HEK293T (cell line): ENCODE measurements around the gene AARS2.

Experiments used
- CTCF ChIA-PET: fragments of 350-600 bp; formaldehyde crosslinking; extraction: SDS; loops from one replicate; lab custom pipeline; 2021; ENCODE audit warnings: antibody characterized with exemption, inconsistent platforms; lab: Yijun Ruan, JAX
- POLR2A ChIA-PET: fragments of 350-600 bp; formaldehyde crosslinking; extraction: SDS; loops from one replicate; lab custom pipeline; 2020; ENCODE audit warnings: antibody characterized with exemption, inconsistent platforms; lab: Yijun Ruan, JAX
- DNase-seq: peaks from one replicate; pipeline ENCODE4 v3.0.0; 2012; ENCODE audit warnings: mixed read lengths; ENCODE audit errors: extremely low spot score
- ARNT ChIP-seq: fragments of 450-650 bp; IDR thresholded peaks from 2 replicates; pipeline ENCODE4 v1.6.1; 2017; ENCODE audit warnings: mild to moderate bottlenecking
- BHLHE40 ChIP-seq: fragments of 450-650 bp; IDR thresholded peaks from 2 replicates; pipeline ENCODE4 v1.6.1; 2016; ENCODE audit warnings: mild to moderate bottlenecking, moderate library complexity, borderline replicate concordance
- CTBP1 ChIP-seq: fragments of 450-650 bp; IDR thresholded peaks from 2 replicates; pipeline ENCODE4 v1.6.1; 2016; ENCODE audit warnings: borderline replicate concordance
- ELF4 ChIP-seq: fragments of 450-650 bp; IDR thresholded peaks from 2 replicates; pipeline ENCODE4 v1.6.1; 2017; ENCODE audit warnings: antibody characterized with exemption
- FOXA1 ChIP-seq: fragments of 450-650 bp; IDR thresholded peaks from 2 replicates; pipeline ENCODE4 v1.6.1; 2016; ENCODE audit warnings: mild to moderate bottlenecking
- FOXK2 ChIP-seq: fragments of 450-650 bp; IDR thresholded peaks from 2 replicates; pipeline ENCODE4 v1.6.1; 2016; ENCODE audit warnings: mild to moderate bottlenecking
- FOXM1 ChIP-seq: fragments of 450-650 bp; IDR thresholded peaks from 2 replicates; pipeline ENCODE4 v1.6.1; 2017; ENCODE audit warnings: mild to moderate bottlenecking, borderline replicate concordance
- HDGF ChIP-seq: fragments of 450-650 bp; IDR thresholded peaks from 2 replicates; pipeline ENCODE4 v1.6.1; 2017; ENCODE audit warnings: antibody characterized with exemption, borderline replicate concordance
- L3MBTL2 ChIP-seq: fragments of 450-650 bp; conservative IDR thresholded peaks from 2 replicates; pipeline ENCODE4 v1.6.1; 2016; ENCODE audit warnings: mild to moderate bottlenecking
- LEF1 ChIP-seq: fragments of 450-650 bp; IDR thresholded peaks from 2 replicates; pipeline ENCODE4 v1.6.1; 2017; ENCODE audit warnings: mild to moderate bottlenecking, borderline replicate concordance
- NFRKB ChIP-seq: fragments of 450-650 bp; IDR thresholded peaks from 2 replicates; pipeline ENCODE4 v1.6.1; 2016; ENCODE audit warnings: mild to moderate bottlenecking, moderate library complexity
- PKNOX1 ChIP-seq: fragments of 450-650 bp; IDR thresholded peaks from 2 replicates; pipeline ENCODE4 v1.6.1; 2016
- SP1 ChIP-seq: fragments of 450-650 bp; IDR thresholded peaks from 2 replicates; pipeline ENCODE4 v1.6.1; 2017
- SUZ12 ChIP-seq: fragments of 450-650 bp; IDR thresholded peaks from 2 replicates; pipeline ENCODE4 v1.6.1; 2016; ENCODE audit warnings: mild to moderate bottlenecking
- TARDBP ChIP-seq: fragments of 450-650 bp; IDR thresholded peaks from 2 replicates; pipeline ENCODE4 v1.6.1; 2016
- ZNF384 ChIP-seq: fragments of 450-650 bp; IDR thresholded peaks from 2 replicates; pipeline ENCODE4 v1.6.1; 2016

The AARS2 gene

GRCh38 chr6:44261581-44261980, 51.6 kb downstream of the AARS2 start:
- CTCF ChIA-PET = no interaction called here

GRCh38 chr6:44260451-44261297, 52.5 kb downstream of the AARS2 start:
- no peak for TF ChIP-seq L3MBTL2
- TF ChIP-seq SP1 = no peak
- no peak for TF ChIP-seq CTBP1
- TF ChIP-seq TARDBP = no peak
- TF ChIP-seq SUZ12 = no peak
- TF ChIP-seq FOXK2 = no peak
- no peak for TF ChIP-seq ZNF384
- no peak for TF ChIP-seq BHLHE40
- TF ChIP-seq FOXM1 = no peak
- TF ChIP-seq NFRKB = no peak
- TF ChIP-seq HDGF = no peak
- ChIA-PET CTCF (no interaction called here), POLR2A (interaction anchor here (0.9 to 2.7 kb wide), 2 partner anchors 13 to 14 kb away, joined by 4 to 20 read pairs; partner anchors contain the start of gene HSP90AB1)
- no peak for DNase-seq

More at GRCh38 chr6:44261581-44261980, 51.6 kb downstream of the AARS2 start:
- no peak for DNase-seq
- POLR2A ChIA-PET = interaction anchor here (2.7 kb wide), 1 partner anchor 14 kb away, joined by 20 read pairs; the partner anchor contains the start of gene HSP90AB1
- TF ChIP-seq FOXK2 (no peak), TARDBP (no peak), ZNF384 (no peak), ARNT (no peak), NFRKB (no peak), FOXA1 (no peak)

GRCh38 chr6:44260011-44260410, 53.1 kb downstream of the AARS2 start:
- POLR2A ChIA-PET = interaction anchor here (0.9 kb wide), 1 partner anchor 13 kb away, joined by 4 read pairs; the partner anchor contains the start of gene HSP90AB1
- DNase-seq = no peak
- TF ChIP-seq ZNF384 (no peak), NFRKB (no peak), LEF1 (no peak), HDGF (no peak), CTBP1 (no peak), SP1 (no peak), PKNOX1 (no peak), L3MBTL2 (no peak)
- CTCF ChIA-PET = no interaction called here

GRCh38 chr6:44258921-44259320, 54.2 kb downstream of the AARS2 start:
- POLR2A ChIA-PET = no interaction called here
- DNase-seq = no peak
- TF ChIP-seq FOXM1 (no peak), PKNOX1 (no peak), FOXA1 (no peak), NFRKB (no peak), BHLHE40 (no peak), FOXK2 (no peak), CTBP1 (no peak), L3MBTL2 (no peak), HDGF (no peak), LEF1 (no peak), TARDBP (no peak), ZNF384 (no peak), SP1 (no peak), SUZ12 (no peak), ELF4 (no peak), ARNT (no peak)
- CTCF ChIA-PET = no interaction called here

GRCh38 chr6:44258325-44258863, 54.8 kb downstream of the AARS2 start:
- POLR2A ChIA-PET = interaction anchor here (3.7 kb wide), 1 partner anchor 12 kb away, joined by 117 read pairs; the partner anchor contains the start of gene HSP90AB1
- no peak for TF ChIP-seq SP1
- TF ChIP-seq PKNOX1 = no peak
- no peak for TF ChIP-seq L3MBTL2
- no peak for TF ChIP-seq BHLHE40
- CTCF ChIA-PET = no interaction called here
- no peak for DNase-seq

- ChIA-PET POLR2A (interaction anchor here (1.1 to 3.7 kb wide), 6 partner anchors 12 to 82 kb away, joined by 3 to 117 read pairs (median 5); partner anchors contain the start of gene HSP90AB1), CTCF (interaction anchor here (1.1 kb wide), 1 partner anchor 9 kb away, joined by 3 read pairs; no protein-coding TSS in a partner anchor)
- no peak for DNase-seq
- TF ChIP-seq FOXK2 (no peak), ZNF384 (no peak), BHLHE40 (no peak), FOXA1 (no peak), ELF4 (no peak), NFRKB (no peak), TARDBP (no peak), LEF1 (no peak)
Observed at GRCh38 chr6:44257753-44258324, 55.3 kb downstream of the AARS2 start.
